Coronary artery (tissue), 2 donors: ENCODE results near the gene FAM53A.

ENCODE experiments used
- DNase-seq: peaks from one replicate; pipeline ENCODE4 v3.0.0-alpha.2; 2017; ENCODE audit warnings: low spot score
- H3K27ac ChIP-seq, 2 donors: fragments of 200-600 bp; sonication (generic); one replicate each; pipeline ENCODE4 v1.5.1; 2016 to 2019
- H3K4me3 ChIP-seq: fragments of 200-600 bp; sonication (generic); 2 replicates; pipeline ENCODE4 v1.5.1; 2016; ENCODE audit warnings: mild to moderate bottlenecking, moderate library complexity
- CTCF ChIP-seq: fragments of 200-600 bp; sonication (generic); IDR thresholded peaks from one replicate; pipeline ENCODE4 v1.5.1; 2019; ENCODE audit warnings: antibody characterized with exemption

FAM53A gene

GRCh38 chr4:1715002-1715758 is 31.1 kb upstream of the FAM53A start:
- TF ChIP-seq CTCF = no peak
- Histone ChIP-seq H3K4me3 (no peak overlapping the region), H3K27ac (peak overlapping the region in 1 of 2 donors; percentile 7)
- DNase-seq = no peak

GRCh38 chr4:1714303-1715001 is 30.3 kb upstream of the FAM53A start:
- H3K4me3 ChIP-seq = no peak overlapping the region
- no peak for TF ChIP-seq CTCF
- no peak for DNase-seq
- peak overlapping the region in 1 of 2 donors; percentile 7 for H3K27ac ChIP-seq

GRCh38 chr4:1713003-1713851 is 29.1 kb upstream of the FAM53A start:
- H3K4me3 ChIP-seq = peak overlapping the region; percentile 85
- H3K27ac ChIP-seq = peak overlapping the region; percentile 92 to 98
- DNase-seq = no peak
- no peak for TF ChIP-seq CTCF

- no peak for TF ChIP-seq CTCF
- Histone ChIP-seq H3K27ac (peak within 1 kb of the TSS; percentile 92 to 98), H3K4me3 (peak within 1 kb of the TSS; percentile 85)
- peak; percentile 97 for DNase-seq
These were observed 28.3 kb upstream of the FAM53A start, which contains the start of gene SLBP for GRCh38 chr4:1712216-1713002. TSS of gene SLBP (minus strand) at chr4:1712319. CDS start at chr4:1712188, 131 bp downstream.

GRCh38 chr4:1711571-1712215 is 27.6 kb upstream of the FAM53A start:
- peak overlapping the region; percentile 85 for H3K4me3 ChIP-seq
- no peak for TF ChIP-seq CTCF
- DNase-seq = no peak
- H3K27ac ChIP-seq = peak overlapping the region; percentile 92 to 98

GRCh38 chr4:1711055-1711570 is 27.0 kb upstream of the FAM53A start:
- DNase-seq = no peak
- Histone ChIP-seq H3K4me3 (peak overlapping the region; percentile 85), H3K27ac (peak overlapping the region; percentile 92 to 98)
- no peak for TF ChIP-seq CTCF
